ENCODE results near the gene CPXM2. TPM values are rescaled to one million over a fixed set of nuclear protein-coding genes. Genes with fewer than 3 reads are reported as not detected.

Gene CPXM2
- total RNA-seq, 1 experiment from 2014 or later, result not detected

- POLR2A ChIA-PET, result no interaction called here
- intact Hi-C loops (cut with micrococcal nuclease; ENCODE audit: unreplicated experiment), result no loop called here
- H3K4me3 Mint-ChIP-seq (ENCODE audit: unreplicated experiment), result no peak overlapping the region
- H3K36me3 Mint-ChIP-seq (ENCODE audit: insufficient read depth, unreplicated experiment), result no peaks in the 10 kb centered on the region
- H3K4me3 ChIP-seq (ENCODE audit: low read depth, low read length), result no peak overlapping the region
- no peaks in the 10 kb centered on the region for H3K9me3 ChIP-seq
- peaks cover 35% of the 10 kb centered on the region for H3K27me3 Mint-ChIP-seq (ENCODE audit: insufficient read depth, unreplicated experiment)
- no peaks in the 10 kb centered on the region for H3K27me3 ChIP-seq (replicated peaks; ENCODE audit: control insufficient read depth, insufficient read depth, low read length)
- H3K27ac Mint-ChIP-seq (ENCODE audit: unreplicated experiment), result no peak overlapping the region
- H3K9me3 Mint-ChIP-seq (ENCODE audit: unreplicated experiment), result no peaks in the 10 kb centered on the region
- H3K4me1 Mint-ChIP-seq (ENCODE audit: low read depth, unreplicated experiment), result no peaks in the 10 kb centered on the region
- no peaks in the 10 kb centered on the region for H3K36me3 ChIP-seq (ENCODE audit: control insufficient read depth, insufficient read depth, low read length)
- BruUV-seq (replicated peaks), result no TSS peak
- H3K4me1 ChIP-seq, result no peaks in the 10 kb centered on the region
- no peak for DNase-seq
- no peak for TF ChIP-seq CTCF (IDR thresholded peaks at IDR 0.05; ENCODE audit: insufficient read depth in 1 of 2, low read depth in 1 of 2, low read length in 1 of 2, severe bottlenecking in 1 of 2, unreplicated experiment in 1 of 2)
- CTCF ChIA-PET, result no interaction called here
Measured at GRCh38 chr10:123913688-123914268, 22.2 kb upstream of the CPXM2 start.

- no peaks in the 10 kb centered on the region for H3K9me3 Mint-ChIP-seq (ENCODE audit: unreplicated experiment)
- H3K36me3 Mint-ChIP-seq (ENCODE audit: insufficient read depth, unreplicated experiment), result no peaks in the 10 kb centered on the region
- no peaks in the 10 kb centered on the region for H3K36me3 ChIP-seq (ENCODE audit: control insufficient read depth, insufficient read depth, low read length)
- ChIA-PET CTCF (no interaction called here), POLR2A (no interaction called here)
- H3K27me3 Mint-ChIP-seq (ENCODE audit: insufficient read depth, unreplicated experiment), result peaks cover 39% of the 10 kb centered on the region
- H3K4me1 ChIP-seq, result no peaks in the 10 kb centered on the region
- H3K27ac Mint-ChIP-seq (ENCODE audit: unreplicated experiment), result no peak overlapping the region
- intact Hi-C loops (cut with micrococcal nuclease; ENCODE audit: unreplicated experiment), result no loop called here
- no peak for DNase-seq
- no peaks in the 10 kb centered on the region for H3K9me3 ChIP-seq
- H3K27me3 ChIP-seq (replicated peaks; ENCODE audit: control insufficient read depth, insufficient read depth, low read length), result no peaks in the 10 kb centered on the region
- no peak overlapping the region for H3K4me3 ChIP-seq (ENCODE audit: low read depth, low read length)
- no peaks in the 10 kb centered on the region for H3K4me1 Mint-ChIP-seq (ENCODE audit: low read depth, unreplicated experiment)
- BruUV-seq (replicated peaks), result no TSS peak
- H3K4me3 Mint-ChIP-seq (ENCODE audit: unreplicated experiment), result no peak overlapping the region
- TF ChIP-seq CTCF (IDR thresholded peaks at IDR 0.05; ENCODE audit: insufficient read depth in 1 of 2, low read depth in 1 of 2, low read length in 1 of 2, severe bottlenecking in 1 of 2, unreplicated experiment in 1 of 2), result no peak
Measured at GRCh38 chr10:123912871-123913270, 21.3 kb upstream of the CPXM2 start.

- intact Hi-C loops (cut with micrococcal nuclease; ENCODE audit: unreplicated experiment), result no loop called here
- H3K36me3 ChIP-seq (ENCODE audit: control insufficient read depth, insufficient read depth, low read length), result no peaks in the 10 kb centered on the region
- no peak overlapping the region for H3K4me3 ChIP-seq (ENCODE audit: low read depth, low read length)
- Mint-ChIP-seq H3K36me3 (ENCODE audit: insufficient read depth, unreplicated experiment) (no peaks in the 10 kb centered on the region), H3K4me3 (ENCODE audit: unreplicated experiment) (no peak overlapping the region), H3K4me1 (ENCODE audit: low read depth, unreplicated experiment) (no peaks in the 10 kb centered on the region), H3K9me3 (ENCODE audit: unreplicated experiment) (no peaks in the 10 kb centered on the region), H3K27me3 (ENCODE audit: insufficient read depth, unreplicated experiment) (peaks cover 43% of the 10 kb centered on the region), H3K27ac (ENCODE audit: unreplicated experiment) (no peak overlapping the region)
- ChIA-PET POLR2A (no interaction called here), CTCF (no interaction called here)
- no peaks in the 10 kb centered on the region for H3K4me1 ChIP-seq
- TF ChIP-seq CTCF (IDR thresholded peaks at IDR 0.05; ENCODE audit: insufficient read depth in 1 of 2, low read depth in 1 of 2, low read length in 1 of 2, severe bottlenecking in 1 of 2, unreplicated experiment in 1 of 2), result no peak
- no TSS peak for BruUV-seq (replicated peaks)
- H3K27me3 ChIP-seq (replicated peaks; ENCODE audit: control insufficient read depth, insufficient read depth, low read length), result no peaks in the 10 kb centered on the region
- DNase-seq, result no peak
- no peaks in the 10 kb centered on the region for H3K9me3 ChIP-seq
Measured at GRCh38 chr10:123912466-123912865, 20.9 kb upstream of the CPXM2 start.

Measured in Caco-2 (cell line).